HG03025 (cell line): Measurements from ENCODE around the gene PLEKHO1.

ENCODE experiments used
- ATAC-seq: cut with Tn5 transposase; IDR thresholded peaks from one replicate; pipeline ENCODE4 v1.9.1; 2021; ENCODE audit warnings: mild to moderate bottlenecking, moderate library complexity; ENCODE audit not compliant: unreplicated experiment, low FRiP score

Gene PLEKHO1

DNA sequence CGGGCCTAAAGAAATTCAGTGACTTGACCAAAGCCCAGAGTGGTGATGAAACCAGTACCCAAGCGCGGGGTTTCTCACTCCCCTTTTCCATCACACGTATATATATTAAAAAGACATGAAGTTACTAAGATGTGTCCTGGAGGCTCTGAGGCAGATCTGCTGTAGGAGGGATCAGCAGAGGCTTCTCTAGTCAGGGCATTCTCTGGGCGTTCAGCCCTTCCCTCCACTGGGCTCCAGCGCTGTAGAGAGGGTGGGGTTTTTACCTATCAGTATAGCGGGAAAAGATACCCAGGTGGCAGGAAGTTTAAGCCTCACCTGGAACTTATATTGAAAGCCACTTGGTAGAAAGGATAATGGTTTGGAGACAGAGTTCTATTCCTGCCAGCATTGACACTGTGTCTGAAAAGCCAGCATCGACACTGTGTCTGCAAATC is 862 bp upstream of the PLEKHO1 start:
- no peak for ATAC-seq

DNA sequence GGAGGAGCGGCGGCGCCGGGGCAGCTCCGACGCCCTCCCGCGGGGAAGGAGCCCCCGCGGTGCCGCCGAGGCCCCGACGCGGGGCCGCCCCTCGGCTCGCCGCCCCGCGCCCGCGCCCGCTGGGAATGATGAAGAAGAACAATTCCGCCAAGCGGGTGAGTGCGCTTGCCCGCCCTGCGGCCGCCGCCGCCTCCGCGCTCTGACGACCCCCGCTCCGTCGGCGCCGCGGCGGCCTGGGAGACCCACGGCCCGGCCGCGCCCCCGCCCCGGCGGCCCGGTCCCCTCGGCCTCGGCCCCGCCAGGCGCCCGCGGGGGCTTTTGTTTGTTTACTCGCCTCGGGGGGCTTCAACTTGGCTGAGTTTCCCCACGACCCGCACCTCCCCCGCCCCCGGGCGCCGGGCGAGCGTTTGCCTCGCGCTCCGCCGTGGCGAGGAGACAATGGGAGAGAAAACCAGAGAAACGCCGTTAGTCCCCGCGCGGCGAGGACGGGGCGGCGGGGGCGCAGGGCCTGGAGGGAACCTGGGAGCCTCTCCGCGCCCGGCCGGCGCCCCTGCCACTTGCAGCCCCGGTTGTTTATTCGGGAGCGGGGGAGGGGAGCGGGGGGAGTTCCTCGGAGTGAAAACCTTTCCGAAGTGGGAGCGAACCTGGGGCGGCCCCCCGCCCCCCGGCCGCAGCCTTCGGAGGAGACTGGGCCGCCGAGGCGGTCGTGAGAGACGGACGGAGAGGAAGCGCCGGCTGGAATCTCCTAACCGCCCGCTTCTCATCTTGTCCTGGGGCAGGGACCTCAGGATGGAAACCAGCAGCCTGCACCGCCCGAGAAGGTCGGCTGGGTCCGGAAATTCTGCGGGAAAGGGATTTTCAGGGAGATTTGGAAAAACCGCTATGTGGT is 661 bp downstream of the PLEKHO1 start:
- no peak for ATAC-seq

DNA sequence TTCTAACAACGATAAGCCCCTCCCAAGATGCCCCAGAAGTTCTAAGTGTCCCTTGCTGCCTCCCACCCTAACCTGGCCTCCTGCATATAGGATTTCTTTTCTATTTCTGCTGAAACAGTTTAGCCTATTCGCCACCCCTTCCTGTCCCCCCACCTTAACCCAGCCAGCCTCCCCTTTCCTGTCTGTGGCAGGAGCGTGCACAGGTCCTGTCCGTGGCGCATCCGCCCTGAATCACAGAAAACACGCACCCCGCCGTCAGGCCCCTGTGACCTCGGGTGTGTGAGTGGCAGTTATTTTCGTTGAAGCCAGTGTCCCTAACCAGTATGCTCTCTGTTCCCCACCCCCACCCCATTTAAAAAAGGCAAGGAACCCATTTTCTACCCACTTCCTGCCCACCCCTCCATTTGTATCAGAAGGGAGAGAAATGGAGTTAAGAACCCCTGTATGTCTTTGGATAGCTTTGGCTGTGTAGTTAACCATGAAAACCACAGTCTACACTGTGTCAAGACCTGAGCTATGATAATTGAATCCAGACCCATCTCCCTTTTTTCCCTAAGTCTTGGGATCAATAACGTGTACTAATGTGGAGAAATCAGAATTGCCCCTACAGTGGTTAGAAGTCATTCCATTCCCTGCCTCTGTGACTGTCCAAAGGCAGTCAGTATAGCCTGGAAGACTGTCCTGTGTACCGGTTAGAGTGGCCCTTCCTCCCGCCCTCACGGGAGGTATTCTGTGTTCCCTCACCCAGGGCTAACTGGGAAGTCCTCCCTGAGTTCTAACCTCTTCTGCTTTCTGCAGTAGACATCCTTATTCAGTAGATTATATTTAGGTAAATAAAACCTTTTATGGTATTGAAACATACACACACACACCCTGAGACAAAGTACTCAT is 1.8 kb downstream of the PLEKHO1 start:
- ATAC-seq: no peak

DNA sequence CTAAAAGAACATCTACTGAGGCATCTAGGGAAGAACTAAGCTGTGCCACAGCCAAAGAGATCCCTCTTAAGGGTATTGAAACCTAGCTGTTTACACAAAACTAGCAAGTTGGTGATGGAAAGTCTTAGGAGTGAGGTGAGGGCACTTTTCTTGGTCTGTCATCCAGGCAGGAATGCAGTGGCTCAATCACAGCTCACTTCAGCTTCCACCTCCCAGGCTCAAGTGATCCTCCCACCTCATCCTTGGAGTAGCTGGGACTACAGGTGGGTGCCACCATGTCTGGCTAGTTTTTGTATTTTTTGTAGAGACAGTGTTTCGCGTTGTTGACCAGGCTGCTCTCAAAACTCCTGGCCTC is 2.4 kb downstream of the PLEKHO1 start:
- no peak for ATAC-seq

DNA sequence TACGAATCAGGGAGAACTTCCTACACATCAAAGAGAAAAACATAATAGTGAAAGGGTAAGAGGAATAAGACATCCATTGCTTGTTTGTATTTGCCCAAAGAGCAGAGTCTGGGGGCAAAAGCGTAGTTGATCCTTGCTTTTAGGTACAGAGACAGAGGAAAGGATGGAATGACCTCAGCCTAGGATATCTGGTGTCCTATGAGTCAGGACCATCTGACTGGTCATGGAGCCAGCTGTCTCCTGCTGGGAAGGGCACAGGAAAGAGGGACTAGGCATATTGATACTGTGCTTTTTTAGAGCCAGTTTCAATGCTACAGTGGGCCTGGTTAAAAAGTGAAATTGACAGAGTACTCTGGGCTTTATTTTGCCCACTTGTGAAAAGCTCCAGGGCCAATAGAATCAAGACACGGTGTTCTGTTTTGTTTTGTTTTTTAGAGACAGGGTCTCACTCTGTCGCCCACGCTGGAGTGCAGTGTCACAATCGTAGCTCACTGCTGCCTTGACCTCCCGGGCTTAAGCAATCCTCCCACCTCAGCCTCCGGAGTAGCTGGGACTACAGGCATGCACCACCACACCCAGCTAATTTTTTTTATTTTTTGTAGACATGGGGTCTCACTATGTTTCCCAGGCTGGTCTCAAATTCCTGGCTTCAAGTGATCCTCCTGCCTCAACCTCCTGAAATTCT is 3.2 kb downstream of the PLEKHO1 start:
- ATAC-seq: no peak

DNA sequence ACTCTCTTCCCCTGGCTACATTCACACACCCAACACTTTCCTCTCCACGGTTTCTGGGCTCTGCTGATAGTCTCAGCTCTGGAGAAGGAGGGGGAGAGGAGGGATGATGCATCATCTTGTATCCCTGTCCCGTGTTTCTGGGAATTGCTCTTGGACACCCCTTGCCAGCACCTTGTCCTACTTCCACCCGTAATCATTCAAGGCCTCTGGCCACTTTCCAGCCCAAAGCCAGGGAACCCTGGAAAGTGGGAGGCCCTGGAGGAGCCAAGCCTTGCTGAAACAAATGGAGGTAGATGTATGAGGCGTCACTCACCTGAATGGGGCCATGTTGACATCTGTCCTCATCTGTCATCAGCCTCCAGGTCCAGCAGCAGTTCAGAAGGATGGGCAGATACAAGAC is 4.4 kb downstream of the PLEKHO1 start:
- no peak for ATAC-seq

DNA sequence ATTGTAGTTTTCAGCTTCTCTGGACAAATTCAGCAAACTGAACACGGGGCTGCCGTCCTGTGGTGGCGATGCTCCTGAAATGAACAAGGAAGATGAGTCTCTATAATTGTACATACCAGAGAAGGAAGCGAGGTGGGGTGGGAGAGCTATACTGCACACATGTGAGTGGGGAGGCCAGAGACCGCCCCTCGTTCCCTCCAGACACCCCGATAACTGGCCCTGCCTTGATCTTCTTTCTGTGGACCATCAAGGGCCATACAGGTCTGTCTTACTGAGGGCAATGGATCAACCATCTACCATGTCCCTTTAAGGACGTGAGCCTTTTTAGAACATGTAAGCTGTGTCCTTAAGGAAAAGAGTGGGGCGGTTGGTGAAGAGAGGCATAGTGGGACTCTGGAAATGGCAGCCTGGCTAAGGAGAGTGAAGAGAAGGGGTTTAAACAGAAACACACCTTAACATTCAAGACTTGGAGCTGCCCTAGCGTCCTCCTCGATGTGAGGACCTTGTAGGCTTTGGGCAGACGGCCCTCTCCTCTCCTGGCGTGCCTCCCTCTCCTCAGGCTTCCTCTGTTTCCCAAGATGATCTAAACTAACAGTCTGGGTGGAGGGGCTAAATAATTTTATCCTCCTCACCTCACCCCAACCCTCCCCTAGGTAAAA is 5.8 kb downstream of the PLEKHO1 start:
- no peak for ATAC-seq

DNA sequence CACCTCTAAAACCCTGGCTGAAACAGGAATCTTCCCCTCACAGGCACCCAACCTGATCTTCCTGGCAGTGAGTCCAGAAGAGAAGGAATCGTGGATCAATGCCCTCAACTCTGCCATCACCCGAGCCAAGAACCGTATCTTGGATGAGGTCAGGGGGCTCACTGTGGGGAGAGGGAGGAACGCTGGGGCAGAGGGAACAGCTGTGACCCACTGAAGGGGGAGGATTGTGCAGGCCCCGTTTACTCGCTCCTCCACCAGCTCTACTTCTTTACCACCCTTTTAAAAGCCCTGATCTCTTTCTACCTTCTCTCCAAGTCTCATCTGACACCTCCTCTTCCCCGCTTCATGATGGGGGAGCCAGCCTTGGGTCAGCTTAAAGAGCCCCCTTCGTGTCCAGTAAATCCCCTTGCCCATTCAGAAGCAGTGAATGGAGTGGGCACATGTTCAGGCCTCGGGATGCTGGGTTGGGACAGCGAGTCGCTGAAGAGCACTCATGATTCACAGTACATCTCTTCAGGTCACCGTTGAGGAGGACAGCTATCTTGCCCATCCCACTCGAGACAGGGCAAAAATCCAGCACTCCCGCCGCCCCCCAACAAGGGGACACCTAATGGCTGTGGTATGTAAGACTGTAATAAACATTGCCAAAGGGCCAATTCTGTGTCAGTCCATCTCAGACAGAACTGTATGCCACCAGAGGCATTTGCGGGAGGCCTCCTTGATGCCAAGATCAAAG is 7.3 kb downstream of the PLEKHO1 start:
- no peak for ATAC-seq

DNA sequence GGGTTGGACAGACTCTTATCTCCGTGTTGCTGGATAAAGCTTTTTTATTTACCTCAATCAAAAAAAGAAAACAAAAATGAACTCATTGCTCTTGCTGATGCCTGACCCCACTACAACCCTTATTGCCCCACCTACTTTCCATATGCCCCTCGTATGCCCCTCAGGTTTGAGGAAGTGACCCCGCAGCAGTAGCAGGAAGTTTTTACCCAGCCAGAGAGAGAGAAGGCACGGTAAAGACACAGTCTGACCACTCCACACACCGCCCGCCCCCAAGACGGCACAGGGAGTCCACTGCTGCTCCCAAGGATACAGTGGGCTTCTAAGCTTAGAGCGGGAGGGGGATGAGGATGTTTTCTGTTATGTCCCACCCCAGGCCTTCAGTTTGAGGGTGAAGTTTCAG is 9.8 kb downstream of the PLEKHO1 start:
- no peak for ATAC-seq

DNA sequence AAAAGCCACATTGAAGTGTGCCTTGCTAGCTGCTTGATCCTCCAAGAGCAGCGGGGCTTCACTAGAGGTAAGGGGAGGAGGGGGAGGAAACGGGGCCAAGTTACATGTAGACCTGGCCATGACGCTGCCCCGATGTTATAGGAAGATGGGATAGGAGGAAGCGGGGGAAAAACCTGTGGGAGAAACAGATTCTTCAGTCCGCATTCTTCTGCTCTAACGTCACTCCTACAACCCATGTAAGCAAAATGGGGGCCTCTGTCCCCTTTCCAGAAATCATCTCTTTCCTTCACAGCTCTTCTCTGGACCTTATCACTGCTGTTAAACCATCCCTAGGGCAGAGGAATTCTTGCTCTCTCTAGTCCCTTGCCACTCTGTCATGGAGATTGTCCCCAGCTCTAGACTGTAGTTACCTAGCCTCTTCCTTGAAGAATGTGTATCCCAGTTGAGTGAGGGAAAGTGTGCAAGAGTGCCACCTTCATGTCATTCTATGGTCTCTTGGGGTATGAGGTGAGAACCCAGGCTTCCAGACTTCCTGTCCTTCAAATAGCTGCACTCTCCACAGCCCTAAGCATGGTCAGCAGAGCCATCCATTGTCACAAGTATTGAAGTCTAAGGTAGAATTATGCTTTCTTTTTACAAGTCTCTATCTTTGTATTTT is 11.4 kb downstream of the PLEKHO1 start:
- ATAC-seq: no peak

DNA sequence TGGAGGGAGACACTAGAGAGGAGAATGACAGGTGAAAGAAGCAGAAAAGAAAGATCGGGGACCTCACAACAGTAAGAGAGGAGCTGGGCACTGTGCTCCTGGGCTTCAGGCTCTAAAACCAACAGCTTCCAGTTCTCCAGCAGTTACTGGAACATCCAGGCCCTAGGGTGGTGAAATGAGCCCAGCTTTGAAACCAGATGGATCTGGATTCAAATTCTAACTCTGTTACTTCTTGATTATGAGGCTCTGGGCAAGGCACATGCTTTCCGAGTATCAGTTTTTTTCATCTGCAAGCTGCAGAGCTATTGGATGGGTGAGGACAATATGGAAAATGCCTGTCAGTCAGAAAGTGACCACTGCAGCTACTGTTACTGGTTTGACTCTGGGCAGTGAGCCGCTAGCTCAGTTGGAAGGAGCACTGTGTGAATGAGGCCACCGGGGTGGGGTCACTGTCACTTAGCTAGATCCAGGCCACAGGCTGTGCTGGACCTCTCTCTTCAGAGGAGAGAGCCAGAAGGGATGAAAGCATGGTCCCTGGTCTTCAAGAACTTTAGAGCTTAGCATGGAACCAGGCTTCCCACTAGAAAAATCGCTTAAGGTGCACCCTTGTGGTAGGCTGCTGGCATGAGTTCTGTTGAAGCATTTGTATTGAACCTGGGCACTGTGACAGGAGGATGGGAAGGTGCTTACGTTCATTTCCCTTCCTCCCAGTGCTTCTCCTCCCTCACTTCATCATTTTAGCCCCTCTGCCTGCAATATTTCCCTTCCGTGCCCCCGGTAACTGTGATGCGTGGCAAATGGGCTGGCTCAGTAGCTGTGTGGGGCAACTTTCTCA is 12.2 kb downstream of the PLEKHO1 start:
- no peak for ATAC-seq

DNA sequence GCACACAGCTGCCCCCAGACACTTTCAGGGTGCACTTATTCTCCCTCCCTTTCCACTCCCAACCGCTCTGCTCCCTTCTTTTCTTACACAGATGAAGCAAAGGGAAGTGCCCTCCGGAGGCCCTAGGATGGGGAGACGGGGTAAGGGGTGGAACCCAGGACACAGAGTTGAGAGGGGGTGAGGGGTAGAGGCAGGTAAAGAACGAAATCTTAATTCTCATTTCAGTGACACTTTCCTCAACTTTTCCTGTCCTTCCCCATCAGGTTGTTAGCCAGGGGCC is 12.8 kb downstream of the PLEKHO1 start:
- ATAC-seq: no peak

DNA sequence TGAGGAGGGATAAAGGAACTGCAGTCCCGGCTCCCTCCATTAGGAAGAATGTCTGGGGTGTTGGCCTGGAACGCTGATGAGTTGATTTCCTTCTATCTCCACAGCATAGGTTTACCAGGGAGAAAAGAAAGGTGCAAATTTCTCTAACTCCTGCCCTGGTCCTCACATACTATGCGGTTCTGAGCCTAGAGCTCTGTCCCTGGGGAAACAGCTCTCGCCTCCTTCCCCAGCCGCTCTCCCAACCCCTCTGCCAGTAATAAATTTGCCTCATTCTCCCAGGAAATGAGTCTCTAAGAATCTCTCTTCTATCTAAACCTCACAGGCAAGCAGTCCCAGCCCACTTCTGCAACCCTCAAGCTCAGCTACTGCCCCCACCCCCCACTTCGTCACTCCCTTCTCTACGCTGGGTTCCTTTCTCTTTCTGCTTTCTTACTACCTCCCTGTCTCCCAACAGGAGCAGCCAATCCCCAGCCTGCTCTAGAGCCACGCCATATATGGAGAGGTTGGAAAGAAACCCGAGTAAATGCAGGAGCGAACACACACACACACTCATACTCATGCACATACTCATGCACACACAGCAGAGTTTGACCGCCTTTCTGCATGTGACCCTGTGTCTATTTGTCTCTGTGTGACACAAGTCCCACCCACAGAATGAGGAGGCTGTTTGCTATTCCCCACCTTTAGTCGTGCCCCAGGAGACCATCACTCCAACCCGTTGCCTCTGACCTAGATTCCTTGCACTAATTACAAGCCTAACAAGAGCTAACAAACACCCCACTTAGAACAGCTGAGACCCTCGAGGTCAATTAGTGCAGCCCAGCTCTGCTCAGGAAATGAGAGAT is 13.4 kb downstream of the PLEKHO1 start:
- ATAC-seq: no peak

DNA sequence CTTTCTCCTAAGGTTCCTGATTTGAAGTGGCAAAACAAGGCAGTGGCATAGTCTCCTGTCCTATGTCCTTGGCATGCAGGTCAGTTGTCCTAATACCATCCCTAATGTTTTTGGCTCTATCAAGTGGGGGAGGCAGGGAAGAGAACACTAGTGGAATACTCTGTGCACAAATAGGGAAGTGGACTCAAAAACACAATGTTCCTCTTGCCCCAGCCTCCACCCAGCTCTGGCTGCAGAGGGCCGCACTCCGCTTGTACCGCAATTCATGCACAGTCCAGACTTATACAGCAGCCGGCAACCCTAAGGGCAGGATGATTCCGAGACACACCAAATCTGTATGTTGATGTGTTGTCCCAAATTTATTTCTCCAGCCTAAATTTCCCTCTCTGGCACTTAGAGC is 14.5 kb downstream of the PLEKHO1 start:
- no peak for ATAC-seq

DNA sequence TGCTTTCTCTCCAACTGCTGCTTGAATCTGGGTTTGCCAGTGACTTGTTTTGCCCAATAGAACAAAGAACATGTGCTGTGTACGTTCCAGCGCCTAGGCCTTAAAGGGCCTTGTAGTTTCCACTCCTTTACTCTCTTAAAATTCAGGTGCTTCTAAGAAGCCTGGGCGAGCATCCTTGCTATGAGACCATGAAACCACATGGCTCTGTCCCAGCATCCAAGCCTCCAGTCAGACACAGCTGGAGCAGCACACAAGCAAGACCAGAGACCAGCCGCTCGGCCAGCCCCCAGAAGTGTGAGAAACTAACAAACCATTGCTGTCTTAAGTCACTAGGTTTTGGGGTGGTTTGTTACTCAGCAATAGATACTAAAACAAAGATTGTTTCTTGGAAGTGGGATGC is 15.1 kb downstream of the PLEKHO1 start:
- ATAC-seq: no peak

DNA sequence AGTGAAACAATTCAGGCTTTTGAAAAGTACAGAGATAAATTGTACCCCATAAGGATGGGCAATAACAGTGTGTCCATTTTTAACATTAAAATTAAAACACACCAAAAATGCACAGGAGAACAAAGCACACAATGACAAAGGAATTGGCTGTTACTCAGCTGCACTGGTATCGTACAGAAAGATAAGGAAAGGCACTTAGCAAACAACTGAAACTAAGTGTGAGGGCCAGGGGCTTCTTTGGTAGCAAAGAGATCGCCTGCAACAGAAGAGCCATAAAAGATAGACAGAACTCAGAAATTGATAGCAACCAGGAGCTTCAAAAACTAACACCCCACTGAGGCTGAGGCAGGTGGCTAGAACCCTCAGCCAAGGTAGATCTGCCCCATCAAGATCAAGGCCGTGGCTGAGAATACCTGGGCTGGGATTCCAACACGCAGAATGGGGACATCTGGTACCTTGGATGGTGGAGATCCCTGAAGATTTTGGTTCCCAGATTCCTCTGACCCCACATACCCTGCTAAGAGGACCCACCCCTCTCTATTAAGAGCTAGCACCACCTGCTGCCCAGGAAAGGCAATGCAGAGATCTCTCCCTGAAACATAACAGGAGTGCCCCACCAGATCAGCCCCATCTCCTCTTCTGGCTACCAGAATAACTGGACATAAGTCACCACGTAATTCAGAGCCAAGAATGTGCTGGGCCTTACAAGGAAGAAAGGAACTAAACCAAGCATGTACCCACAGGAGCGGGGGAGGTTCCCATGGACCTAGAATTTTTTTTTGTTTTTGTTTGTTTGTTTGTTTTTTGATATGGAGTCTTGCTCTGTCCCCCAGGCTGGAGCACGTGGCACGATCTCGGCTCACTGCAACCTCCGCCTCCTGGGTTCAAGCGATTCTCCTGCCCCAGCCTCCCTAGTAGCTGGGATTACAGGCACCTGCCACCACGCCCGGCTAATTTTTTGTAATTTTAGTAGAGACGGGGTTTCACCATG is 16.2 kb downstream of the PLEKHO1 start:
- no peak for ATAC-seq
